ENCODE data around the gene CHN2.

GRCh38 chr7:29342761-29343160 is 148.2 kb downstream of the CHN2 start:
- no peak for TF ChIP-seq CTCF (IDR thresholded peaks at IDR 0.05)
- no peak for TF ChIP-seq ZFX (IDR thresholded peaks at IDR 0.05; ENCODE audit: borderline replicate concordance)

Data from 22Rv1 (cell line).